Calu3 (cell line): ENCODE results near the gene KIF26B. TPM values are rescaled to one million over a fixed set of nuclear protein-coding genes. Genes with fewer than 3 reads are reported as not detected.

Experiments
- BruUV-seq: library from RNA; stranded (reverse); fragments of 400-500 nt; replicated peaks from 2 replicates; lab custom pipeline; 2021; lab: Mats Ljungman, UMichigan
- CTCF ChIA-PET: fragments of 300-600 bp; sonication (Branson Sonifier 250); formaldehyde crosslinking; loops from one replicate; lab custom pipeline; 2022; ENCODE audit warnings: antibody characterized with exemption; lab: Charles Lee
- DNase-seq: peaks from one replicate; pipeline ENCODE4 v3.0.0; 2022
- H3K27ac Mint-ChIP-seq: one replicate; pipeline ENCODE4 v1.8.0; 2022; ENCODE audit warnings: mixed read lengths; ENCODE audit not compliant: unreplicated experiment
- H3K27me3 Mint-ChIP-seq: one replicate; pipeline ENCODE4 v1.8.0; 2022; ENCODE audit warnings: mixed read lengths; ENCODE audit not compliant: unreplicated experiment
- H3K36me3 Mint-ChIP-seq: one replicate; pipeline ENCODE4 v1.8.0; 2022; ENCODE audit warnings: mild to moderate bottlenecking, moderate library complexity, mixed read lengths; ENCODE audit not compliant: insufficient read depth, unreplicated experiment
- H3K4me1 Mint-ChIP-seq: one replicate; pipeline ENCODE4 v1.8.0; 2022; ENCODE audit warnings: mild to moderate bottlenecking, low read depth, mixed read lengths; ENCODE audit not compliant: unreplicated experiment
- H3K4me3 Mint-ChIP-seq: one replicate; pipeline ENCODE4 v1.8.0; 2022; ENCODE audit warnings: mild to moderate bottlenecking, low read depth, moderate library complexity, mixed read lengths; ENCODE audit not compliant: unreplicated experiment
- H3K9me3 Mint-ChIP-seq: one replicate; pipeline ENCODE4 v1.8.0; 2022; ENCODE audit warnings: low read depth, mixed read lengths; ENCODE audit not compliant: unreplicated experiment
- CTCF ChIP-seq: fragments of 200-600 bp; IDR thresholded peaks from one replicate; pipeline ENCODE4 v1.8.0; 2022; ENCODE audit warnings: antibody characterized with exemption; ENCODE audit not compliant: unreplicated experiment
- intact Hi-C: fragments of 100-400 bp; cut with micrococcal nuclease; formaldehyde crosslinking; loops from one replicate; pipeline ENCODE4 v1.10.0; 2022; ENCODE audit not compliant: unreplicated experiment
- total RNA-seq: library from RNA; stranded (reverse); gene quantifications from 2 replicates; pipeline ENCODE4 v1.2.3, GENCODE V29; 2022

KIF26B gene
- total RNA-seq, 1 experiment from 2014 or later, result 1.1 TPM

GRCh38 chr1:245181158-245181517, 26.4 kb downstream of the KIF26B start:
- intact Hi-C loops, result no loop called here
- DNase-seq, result no peak
- no peak overlapping the region for H3K27ac Mint-ChIP-seq
- H3K4me3 Mint-ChIP-seq, result no peak overlapping the region
- BruUV-seq, result no TSS peak
- H3K27me3 Mint-ChIP-seq, result no peaks in the 10 kb centered on the region
- TF ChIP-seq CTCF, result no peak
- no peaks in the 10 kb centered on the region for H3K9me3 Mint-ChIP-seq
- CTCF ChIA-PET, result no interaction called here
- H3K4me1 Mint-ChIP-seq, result peaks cover 17% of the 10 kb centered on the region
- H3K36me3 Mint-ChIP-seq, result peaks cover 9% of the 10 kb centered on the region

- no peak for TF ChIP-seq CTCF
- BruUV-seq, result no TSS peak
- intact Hi-C loops, result no loop called here
- Mint-ChIP-seq H3K9me3 (no peaks in the 10 kb centered on the region), H3K27ac (no peak overlapping the region), H3K27me3 (no peaks in the 10 kb centered on the region), H3K4me1 (peaks cover 12% of the 10 kb centered on the region), H3K36me3 (peaks cover 7% of the 10 kb centered on the region), H3K4me3 (no peak overlapping the region)
- DNase-seq, result no peak
- CTCF ChIA-PET, result no interaction called here
Observed at GRCh38 chr1:245182028-245182427, 27.2 kb downstream of the KIF26B start.

DNA sequence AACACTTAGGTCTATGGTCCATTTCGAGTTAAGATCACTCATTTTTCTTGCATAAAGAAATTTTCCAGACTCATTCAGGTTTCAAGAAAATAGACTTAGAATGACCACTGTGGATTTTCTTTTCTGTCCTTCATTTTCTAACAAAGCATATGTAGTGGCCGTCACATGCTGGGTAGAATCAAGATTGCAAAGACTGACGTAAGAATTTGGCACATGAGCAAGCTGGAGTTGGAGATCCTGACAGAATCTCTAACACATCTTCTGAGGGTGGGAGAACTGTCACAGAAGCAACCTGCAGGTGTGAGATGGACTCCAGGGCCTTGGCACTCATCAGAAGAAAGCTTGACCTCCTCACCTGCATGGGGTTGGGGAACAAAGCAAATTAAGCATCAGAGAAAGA, 28.6 kb downstream of the KIF26B start:
- no TSS peak for BruUV-seq
- no peaks in the 10 kb centered on the region for H3K36me3 Mint-ChIP-seq
- CTCF ChIA-PET, result no interaction called here
- TF ChIP-seq CTCF, result no peak
- no peak overlapping the region for H3K27ac Mint-ChIP-seq
- DNase-seq, result no peak
- no peaks in the 10 kb centered on the region for H3K4me1 Mint-ChIP-seq
- no peaks in the 10 kb centered on the region for H3K27me3 Mint-ChIP-seq
- no peaks in the 10 kb centered on the region for H3K9me3 Mint-ChIP-seq
- intact Hi-C loops, result no loop called here
- H3K4me3 Mint-ChIP-seq, result no peak overlapping the region

GRCh38 chr1:245184779-245185178, 30.0 kb downstream of the KIF26B start:
- H3K4me1 Mint-ChIP-seq, result no peaks in the 10 kb centered on the region
- no peak for TF ChIP-seq CTCF
- H3K27ac Mint-ChIP-seq, result no peak overlapping the region
- intact Hi-C loops, result no loop called here
- CTCF ChIA-PET, result no interaction called here
- no peaks in the 10 kb centered on the region for H3K27me3 Mint-ChIP-seq
- H3K9me3 Mint-ChIP-seq, result peaks cover 3% of the 10 kb centered on the region
- DNase-seq, result no peak
- BruUV-seq, result no TSS peak
- H3K36me3 Mint-ChIP-seq, result no peaks in the 10 kb centered on the region
- H3K4me3 Mint-ChIP-seq, result no peak overlapping the region
